Measurements from ENCODE around the gene TGFBR1. TPM values are rescaled to one million over a fixed set of nuclear protein-coding genes. Genes with fewer than 3 reads are reported as not detected.

Gene TGFBR1
- total and polyA plus RNA-seq, 2 donors (not counting 3 experiments of a cell fraction or from before 2014, with no cell fraction given), result 5.8 to 18.6 TPM

GRCh38 chr9:99181621-99182020, 76.7 kb downstream of the TGFBR1 start:
- Histone ChIP-seq H3K9ac (replicated peaks; ENCODE audit: extremely low read depth, insufficient read depth, low read length) (no peak overlapping the region), H3K27ac (ENCODE audit: insufficient read depth, low read depth, low read length) (no peak overlapping the region), H3K36me3 (ENCODE audit: control insufficient read depth in 2 of 2, extremely low read depth in 1 of 2, insufficient read depth in 2 of 2, low read length in 2 of 2) (no peaks in the 10 kb centered on the region), H3K27me3 (ENCODE audit: control insufficient read depth in 2 of 2, insufficient read depth in 2 of 2, low read length in 2 of 2) (no peaks in the 10 kb centered on the region), H3K4me3 (replicated peaks in 1 of 3; ENCODE audit: insufficient read depth in 1 of 3, low read depth in 1 of 3, low read length in 3 of 3) (no peak overlapping the region), H3K9me3 (replicated peaks; ENCODE audit: control insufficient read depth, insufficient read depth, low read length) (no peaks in the 10 kb centered on the region), H3K4me2 (ENCODE audit: insufficient read depth, low read length) (no peak overlapping the region), H3K79me2 (ENCODE audit: control insufficient read depth, insufficient read depth, low read length) (no peaks in the 10 kb centered on the region), H2AFZ (ENCODE audit: low read depth, low read length) (no peak overlapping the region), H3K4me1 (ENCODE audit: control insufficient read depth, extremely low read depth, insufficient read depth, low read length) (peaks cover 10% of the 10 kb centered on the region), H4K20me1 (replicated peaks; ENCODE audit: control insufficient read depth, extremely low read depth, insufficient read depth, low read length) (no peaks in the 10 kb centered on the region), H3K9me1 (replicated peaks; ENCODE audit: control insufficient read depth, extremely low read depth, insufficient read depth, low read length) (no peaks in the 10 kb centered on the region)
- no TSS peak for BruUV-seq (replicated peaks)
- ChIA-PET POLR2A (no interaction called here), CTCF (interaction anchor here (1.0 kb wide), 1 partner anchor 1035 kb away, joined by 3 read pairs; no protein-coding TSS in a partner anchor)
- dilution Hi-C loops (cut with MboI; ENCODE audit: extremely low pct_ligation_motif_present, low sequenced_read_pairs), result no loop called here
- FAIRE-seq (no peak), DNase-seq (ENCODE audit: low read depth, low spot score) (no peak)
- TF ChIP-seq MAX (IDR thresholded peaks at IDR 0.05; ENCODE audit: insufficient read depth, insufficient read length) (no peak), CTCF (IDR thresholded peaks at IDR 0.05; ENCODE audit: extremely low read depth in 1 of 2, insufficient read depth in 1 of 2, low read depth in 1 of 2, low read length in 2 of 2) (no peak), JUN (IDR thresholded peaks at IDR 0.05; ENCODE audit: borderline replicate concordance, insufficient read depth, insufficient read length, low read depth) (no peak), GATA2 (IDR thresholded peaks at IDR 0.05; ENCODE audit: insufficient read depth, insufficient read length, low read depth, low read length) (no peak), MYC (IDR thresholded peaks at IDR 0.05; ENCODE audit: low read depth, low read length) (no peak), EZH2 (IDR thresholded peaks at IDR 0.05; ENCODE audit: borderline replicate concordance, low read depth, low read length, severe bottlenecking) (no peak), POLR2AphosphoS5 (IDR thresholded peaks at IDR 0.05; ENCODE audit: insufficient read depth, low read depth, low read length) (no peak), FOS (IDR thresholded peaks at IDR 0.05; ENCODE audit: borderline replicate concordance, insufficient read depth, low read length) (no peak), POLR2A (IDR thresholded peaks at IDR 0.05; ENCODE audit: low read depth, low read length) (no peak)
- intact Hi-C loops (cut with micrococcal nuclease), result loop anchor here (5.0 kb wide), 1 partner anchor 251 kb away; no protein-coding TSS in a partner anchor
